HG03571 (cell line): ENCODE data around the gene NFIX.

Source experiments
- ATAC-seq: cut with Tn5 transposase; IDR thresholded peaks from one replicate; pipeline ENCODE4 v1.9.1; 2021; ENCODE audit not compliant: unreplicated experiment

The NFIX gene

GRCh38 chr19:13089139-13089856, 94.0 kb downstream of the NFIX start:
- ATAC-seq = no peak

- no peak for ATAC-seq
These were observed 94.7 kb downstream of the NFIX start for GRCh38 chr19:13089857-13090507.

DNA sequence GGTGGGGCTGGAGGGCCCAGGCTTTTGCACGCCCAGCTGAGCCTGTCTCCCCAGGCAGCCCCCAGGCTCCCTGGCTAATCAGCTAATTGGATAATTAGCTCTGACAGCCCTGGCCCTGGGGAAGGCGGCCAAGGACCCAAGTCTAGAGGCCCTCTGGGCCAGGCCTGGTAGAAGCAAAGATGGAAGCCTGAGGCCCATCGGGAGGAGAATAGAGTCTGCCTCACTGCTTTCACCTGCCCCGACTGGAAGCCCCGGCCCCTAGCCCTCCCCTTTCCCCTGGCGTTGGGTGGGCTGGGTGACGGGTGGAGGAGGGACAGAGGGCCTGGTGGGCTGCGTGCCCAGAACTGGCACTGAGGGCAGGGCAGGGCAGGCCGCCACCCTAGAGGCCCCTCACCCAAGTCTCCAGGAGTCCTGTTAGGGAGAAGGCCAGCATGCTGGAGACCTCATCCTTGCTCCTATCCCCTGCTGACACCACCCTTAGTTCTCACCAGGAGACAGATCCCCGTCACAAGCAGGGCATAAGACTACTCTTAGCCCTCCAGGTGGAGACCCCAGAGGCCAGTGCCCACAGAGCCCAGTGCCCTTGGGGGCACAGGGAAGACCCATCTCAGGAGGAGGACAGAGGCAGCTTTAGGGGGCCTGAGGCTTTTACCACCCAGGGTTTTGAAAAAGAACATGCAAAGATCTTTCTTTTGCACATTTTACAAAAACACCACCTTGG, 95.4 kb downstream of the NFIX start:
- no peak for ATAC-seq

- no peak for ATAC-seq
These were observed 96.3 kb downstream of the NFIX start for GRCh38 chr19:13091400-13092157.

DNA sequence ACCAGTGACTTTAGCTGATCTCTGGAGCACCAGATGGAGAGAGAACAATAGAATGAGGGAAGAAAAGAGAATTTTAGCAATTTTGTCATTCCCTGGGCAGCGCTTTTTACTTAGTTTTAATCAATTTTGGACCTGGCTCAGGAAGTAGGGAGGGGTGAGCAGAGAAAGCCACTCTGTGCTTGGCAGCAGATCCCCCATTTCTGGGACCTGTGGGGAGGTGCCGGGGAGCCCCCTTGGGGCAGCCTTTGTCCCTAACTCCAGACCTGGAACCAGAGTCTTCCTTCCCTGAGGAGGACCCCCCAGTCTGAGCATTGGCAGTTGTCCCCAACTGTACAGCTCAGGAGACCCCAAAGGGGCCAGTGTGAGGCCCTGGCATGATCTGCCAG, 96.9 kb downstream of the NFIX start:
- ATAC-seq = no peak

GRCh38 chr19:13092606-13093235, 97.4 kb downstream of the NFIX start:
- no peak for ATAC-seq

DNA sequence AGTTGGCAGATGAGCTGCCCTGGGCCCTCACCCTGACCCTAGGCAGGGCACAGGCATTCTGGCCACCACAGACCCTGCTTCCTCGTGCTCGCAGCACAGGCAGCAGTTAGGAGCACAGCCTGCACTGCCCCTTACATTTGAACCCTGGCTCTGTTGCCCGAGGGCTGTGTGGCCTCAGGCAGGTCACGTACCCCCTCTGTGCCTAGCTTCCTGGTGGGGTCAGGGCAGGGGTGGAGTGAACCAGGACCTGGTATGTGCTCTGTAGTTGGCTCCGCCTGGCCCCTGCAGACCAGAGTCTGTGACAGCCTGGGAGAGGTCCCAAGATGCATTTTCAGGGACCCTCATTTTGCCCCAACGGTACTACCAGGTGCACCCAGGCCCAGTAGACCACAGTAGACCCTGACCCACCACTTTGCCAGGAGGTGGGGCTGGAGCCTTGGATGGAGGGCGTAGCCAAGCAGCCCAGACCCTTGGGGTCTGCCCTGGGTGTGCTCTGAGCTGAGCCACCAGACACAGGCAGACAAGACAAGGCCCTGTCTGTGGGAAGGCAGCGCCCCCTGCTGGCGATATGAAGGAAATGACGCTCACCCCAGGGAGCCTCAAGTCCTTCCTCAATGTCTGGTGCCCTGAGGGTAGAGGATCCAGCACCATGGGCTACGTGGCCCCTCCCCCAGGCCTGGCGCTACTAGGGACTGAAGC, 98.3 kb downstream of the NFIX start:
- no peak for ATAC-seq

DNA sequence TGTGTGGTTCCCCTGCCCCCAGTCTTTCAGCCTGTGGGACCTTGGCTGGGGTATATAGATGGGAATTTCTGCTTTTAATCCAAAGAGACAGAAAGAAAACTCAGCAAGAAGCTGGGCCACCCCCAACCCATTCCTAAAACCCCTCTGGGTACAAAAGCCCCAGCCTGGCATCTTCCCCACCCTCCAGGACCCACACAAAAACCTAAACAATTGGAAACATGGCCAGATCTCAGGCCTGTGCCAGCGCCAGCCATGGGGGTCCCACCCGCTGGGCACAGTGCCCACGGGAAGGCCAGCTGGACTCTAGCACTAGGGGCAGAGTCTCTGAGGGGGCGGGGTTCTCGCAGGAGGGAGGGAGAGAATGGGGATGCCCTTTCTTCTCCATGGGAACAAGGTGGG, 98.8 kb downstream of the NFIX start:
- ATAC-seq = no peak

DNA sequence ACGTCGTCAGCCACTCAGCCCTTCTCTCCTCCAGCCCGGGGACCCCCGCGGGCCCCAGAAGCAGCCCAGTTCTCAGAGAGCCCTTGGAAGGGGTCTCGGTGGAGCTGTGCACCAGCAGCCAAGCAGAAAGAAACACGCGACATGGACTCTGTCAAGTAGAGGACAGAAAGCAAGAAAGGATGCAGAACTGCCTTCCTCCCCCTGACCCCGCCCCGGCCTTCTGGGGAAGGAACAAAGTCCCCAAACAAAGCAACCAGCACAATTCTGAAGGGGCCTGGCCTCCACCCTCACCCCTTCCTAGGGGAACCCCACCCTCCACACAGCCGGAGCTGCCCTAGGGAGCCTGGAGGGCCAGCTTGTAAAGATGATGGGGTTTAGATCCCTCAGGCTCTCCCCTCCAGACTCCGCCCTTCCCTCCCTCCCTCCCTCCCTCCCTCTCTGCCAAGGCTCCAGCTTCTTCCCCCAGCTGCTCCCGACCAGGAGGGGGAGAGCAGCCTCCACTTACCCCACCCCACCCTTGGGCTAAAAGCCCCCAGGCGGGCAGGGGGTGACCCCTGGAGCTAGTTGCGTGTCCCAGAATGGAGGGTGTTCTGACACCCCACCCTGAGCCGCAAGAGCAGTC, 99.6 kb downstream of the NFIX start:
- ATAC-seq = no peak

DNA sequence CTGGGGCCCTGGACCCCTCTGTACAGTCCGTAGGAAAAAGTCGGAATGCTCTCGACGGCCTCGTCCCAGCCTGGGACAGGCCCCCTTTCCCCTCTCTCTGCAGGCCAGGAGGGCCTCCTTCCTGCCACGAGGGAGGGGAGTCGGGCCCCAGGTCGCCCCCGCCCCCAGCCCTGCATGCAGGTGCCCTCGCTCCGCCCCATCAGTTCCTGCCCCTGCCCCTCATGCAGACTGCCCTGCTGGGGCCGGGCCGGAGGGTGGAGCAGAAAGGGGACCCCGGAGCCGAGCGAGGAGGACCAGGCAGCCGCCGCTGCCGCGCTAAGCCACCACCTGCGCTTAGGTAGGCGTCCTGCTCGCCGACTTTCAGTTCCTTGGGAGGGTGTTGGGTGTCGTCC, 100.1 kb downstream of the NFIX start:
- ATAC-seq = no peak

- no peak for ATAC-seq
These were observed 101.0 kb downstream of the NFIX start for GRCh38 chr19:13095934-13096927.

DNA sequence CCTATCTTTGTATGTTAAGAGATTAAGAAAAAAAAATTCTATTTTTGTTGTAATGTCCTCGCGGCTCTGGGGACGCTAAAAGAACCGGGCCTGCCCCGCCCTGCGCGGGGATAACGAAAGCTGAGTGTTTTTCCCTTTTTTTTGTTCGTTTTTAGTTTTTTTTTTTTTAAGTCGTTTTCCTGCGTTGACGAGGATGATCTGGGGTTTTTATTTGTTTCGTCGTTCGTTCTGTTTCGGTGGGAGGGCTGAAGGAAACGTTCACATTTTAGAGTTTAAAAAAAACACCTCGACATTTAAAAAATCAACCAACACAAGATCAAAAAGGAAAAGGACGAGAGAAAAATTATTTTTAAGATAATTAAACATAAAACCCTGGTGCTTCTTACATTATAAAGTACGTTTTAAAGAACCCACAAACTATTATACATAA, 101.8 kb downstream of the NFIX start:
- no peak for ATAC-seq

DNA sequence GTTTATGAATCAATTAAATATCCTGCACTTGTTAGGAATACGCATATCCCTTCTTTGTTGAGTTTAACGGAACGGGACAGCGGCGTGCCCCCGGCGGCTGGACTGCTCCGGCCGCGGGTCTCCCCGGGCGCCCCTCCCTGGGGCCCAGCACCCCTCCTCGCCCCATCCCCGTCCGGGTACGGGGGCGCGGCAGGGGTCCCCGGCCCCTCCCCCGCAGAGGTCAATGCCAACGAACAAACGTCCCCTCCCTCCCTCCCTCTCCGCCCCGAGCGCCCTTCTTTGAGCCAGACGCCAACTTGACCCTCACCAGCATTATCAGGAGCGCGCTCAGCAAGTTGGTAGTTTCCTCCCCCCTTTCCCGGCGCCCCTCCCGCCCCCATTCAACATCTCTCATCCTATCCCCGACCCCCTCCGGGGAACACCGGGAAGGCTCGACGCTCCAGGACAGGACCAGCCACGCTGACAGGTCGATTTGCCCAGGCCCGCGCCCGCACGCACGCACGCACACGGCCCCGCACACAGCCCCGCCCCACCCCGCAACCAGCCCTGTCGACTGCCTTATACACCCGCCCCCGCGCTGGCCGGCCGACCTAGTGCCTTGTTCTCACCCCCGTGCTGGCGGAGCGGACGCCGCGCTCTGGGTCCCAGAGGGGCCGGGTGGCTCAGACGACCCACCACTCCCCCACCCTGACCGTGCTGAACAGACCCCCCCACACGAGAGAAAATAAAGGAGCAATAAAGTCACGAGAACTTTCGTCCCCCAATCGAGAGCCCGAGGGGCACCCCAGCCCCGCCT, 102.4 kb downstream of the NFIX start:
- ATAC-seq = no peak

GRCh38 chr19:13098277-13099072, 103.2 kb downstream of the NFIX start:
- no peak for ATAC-seq

- no peak for ATAC-seq
These were observed 104.1 kb downstream of the NFIX start for GRCh38 chr19:13099073-13099999.

GRCh38 chr19:13100031-13100588, 104.8 kb downstream of the NFIX start:
- no peak for ATAC-seq
